BLaER1 treated with 17β-estradiol and CSF1 and Interleukin-3, amounts not matched to agents 10 nM and 100 nM (cell line): ENCODE measurements around the gene HSPA1A.

Experiments
- H3K27ac ChIP-seq, 11 experiments: shearing (Covaris generic); formaldehyde crosslinking; 2 replicates each; pipeline ENCODE4 v1.8.1; 2022
- H3K27me3 ChIP-seq, 11 experiments: shearing (Covaris generic); formaldehyde crosslinking; 2 replicates each; pipeline ENCODE4 v1.8.1; 2022
- H3K36me3 ChIP-seq, 11 experiments: shearing (Covaris generic); formaldehyde crosslinking; 2 replicates each; pipeline ENCODE4 v1.8.1; 2022
- H3K4me1 ChIP-seq, 10 experiments: shearing (Covaris generic); formaldehyde crosslinking; 2 replicates each; pipeline ENCODE4 v1.8.1; 2022
- H3K4me2 ChIP-seq, 11 experiments: shearing (Covaris generic); formaldehyde crosslinking; 2 replicates each; pipeline ENCODE4 v1.8.1; 2022
- H3K4me3 ChIP-seq, 10 experiments: shearing (Covaris generic); formaldehyde crosslinking; 2 replicates each; pipeline ENCODE4 v1.8.1; 2022
- H3K9ac ChIP-seq, 11 experiments: shearing (Covaris generic); formaldehyde crosslinking; 2 replicates each; pipeline ENCODE4 v1.8.1; 2022
- H3K9me3 ChIP-seq, 11 experiments: shearing (Covaris generic); formaldehyde crosslinking; replicated peaks in 1 of 11; 2 replicates each; pipeline ENCODE4 v1.8.1; 2022
- H4K20me1 ChIP-seq, 11 experiments: shearing (Covaris generic); formaldehyde crosslinking; 2 replicates each; pipeline ENCODE4 v1.8.1; 2022
- Cebpa-rat ChIP-seq, 11 experiments: shearing (Covaris generic); IDR thresholded peaks; 2 replicates each; pipeline ENCODE4 v1.8.1; 2022

Gene HSPA1A

DNA sequence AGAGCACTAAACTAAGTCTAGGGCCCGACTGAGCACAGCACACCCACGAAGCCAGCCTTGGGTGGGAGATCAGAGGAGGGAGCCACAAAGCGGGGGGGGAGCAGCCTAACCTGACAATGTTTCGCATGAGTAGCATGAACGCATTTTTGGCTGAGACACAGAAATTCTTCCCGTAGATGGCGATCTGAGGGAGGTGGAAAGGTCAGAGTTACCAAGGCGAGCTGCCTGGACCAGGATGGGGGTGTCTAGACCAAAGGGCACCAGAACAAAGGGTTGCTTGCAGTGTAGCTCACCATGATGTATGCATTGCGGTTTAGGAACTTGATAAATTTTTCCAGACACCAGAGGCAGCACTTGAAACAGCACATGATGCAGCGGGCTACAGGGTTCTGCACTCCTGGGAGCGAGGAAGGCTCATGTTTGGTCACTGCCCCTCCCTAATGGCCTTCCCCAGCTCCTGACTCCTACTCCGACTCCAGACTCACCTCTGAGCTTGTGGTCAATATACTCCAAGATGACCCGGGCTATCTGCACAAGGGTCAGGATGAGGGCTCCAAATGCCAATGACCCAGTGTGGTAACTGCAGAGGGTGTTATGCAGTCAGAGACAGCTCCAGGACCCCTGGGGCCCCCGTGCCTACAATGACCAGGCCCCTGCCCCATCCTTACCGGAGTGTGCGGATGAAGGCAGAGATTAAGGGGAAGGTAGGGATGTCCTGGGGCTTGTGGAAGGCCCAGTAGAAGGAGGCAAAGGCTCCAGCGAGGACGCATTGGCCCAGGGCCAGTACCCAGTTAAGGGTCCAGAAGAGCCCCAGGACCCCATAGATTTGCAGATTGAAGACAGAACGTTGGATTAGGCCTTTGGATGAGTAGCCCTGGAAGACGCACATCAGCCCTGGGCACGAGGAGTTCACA lies 50.1 kb downstream of the HSPA1A start:
- H3K27me3 ChIP-seq: no peaks in the 10 kb centered on the region
- H4K20me1 ChIP-seq: peaks cover 0 to 12% (median 3%) of the 10 kb centered on the region in 11 experiments; a peak in 4 of 22 replicates
- peak overlapping the region; percentile 77 to 97 (median 92); a peak in 19 of 22 replicates for H3K4me2 ChIP-seq
- peak overlapping the region in 2 of 11 experiments; percentile 76 to 80; a peak in 1 of 22 replicates for H3K27ac ChIP-seq
- peaks cover 25 to 58% (median 54%) of the 10 kb centered on the region in 10 experiments for H3K4me1 ChIP-seq
- TF ChIP-seq Cebpa-rat (IDR thresholded peaks at IDR 0.05): no peak
- H3K9me3 ChIP-seq: no peaks in the 10 kb centered on the region
- H3K4me3 ChIP-seq: no peak overlapping the region
- H3K9ac ChIP-seq: peak overlapping the region in 3 of 11 experiments; percentile 78 to 82 (median 81); a peak in 1 of 22 replicates
- H3K36me3 ChIP-seq: peaks cover 0 to 9% (median 7%) of the 10 kb centered on the region in 11 experiments; a peak in 14 of 22 replicates
